Measurements from ENCODE around the gene BLCAP.

Gene BLCAP

DNA sequence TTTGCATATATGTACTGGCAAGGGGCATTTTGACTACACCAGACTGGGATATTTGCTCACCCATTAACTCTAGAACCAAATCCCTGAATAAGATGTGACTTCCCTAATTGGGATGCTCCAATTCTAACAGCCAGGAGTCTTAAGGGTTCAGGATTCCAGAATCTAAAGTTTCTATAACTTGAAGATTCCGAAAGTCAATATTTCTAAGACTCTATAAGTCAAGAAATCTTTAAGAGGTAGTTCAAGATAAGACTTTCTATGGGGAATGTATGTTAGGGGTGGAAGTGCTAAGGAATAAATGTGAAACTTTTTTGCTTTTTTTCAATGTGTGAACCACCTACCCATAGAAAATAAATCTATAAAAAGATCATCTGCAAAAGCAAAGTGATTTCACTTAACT lies 42.7 kb upstream of the BLCAP start:
- Histone ChIP-seq H3K79me2 (ENCODE audit: control insufficient read depth, low read length) (no peaks in the 10 kb centered on the region), H3K9me3 (ENCODE audit: control insufficient read depth, insufficient read depth, low read length) (no peaks in the 10 kb centered on the region), H3K4me1 (ENCODE audit: control insufficient read depth, low read length) (no peaks in the 10 kb centered on the region; the same call in 1 of the 2 replicates), H3K9me2 (replicated peaks; ENCODE audit: control insufficient read depth, low read length) (no peaks in the 10 kb centered on the region), H4K20me1 (ENCODE audit: control insufficient read depth, insufficient read depth, low read depth, low read length) (no peaks in the 10 kb centered on the region), H3K4me2 (ENCODE audit: low read length) (no peak overlapping the region), H3K36me3 (ENCODE audit: control insufficient read depth, low read length) (no peaks in the 10 kb centered on the region), H3K27ac (ENCODE audit: low read depth, low read length) (no peak overlapping the region), H3F3A (ENCODE audit: control insufficient read depth, insufficient read depth) (no peaks in the 10 kb centered on the region), H3K4me3 (ENCODE audit: low read length) (no peak overlapping the region), H3K27me3 (ENCODE audit: control insufficient read depth, low read length) (peaks cover 33% of the 10 kb centered on the region)
- TF ChIP-seq EZH2phosphoT487 (IDR thresholded peaks at IDR 0.05; ENCODE audit: borderline replicate concordance, low read length) = no peak

DNA sequence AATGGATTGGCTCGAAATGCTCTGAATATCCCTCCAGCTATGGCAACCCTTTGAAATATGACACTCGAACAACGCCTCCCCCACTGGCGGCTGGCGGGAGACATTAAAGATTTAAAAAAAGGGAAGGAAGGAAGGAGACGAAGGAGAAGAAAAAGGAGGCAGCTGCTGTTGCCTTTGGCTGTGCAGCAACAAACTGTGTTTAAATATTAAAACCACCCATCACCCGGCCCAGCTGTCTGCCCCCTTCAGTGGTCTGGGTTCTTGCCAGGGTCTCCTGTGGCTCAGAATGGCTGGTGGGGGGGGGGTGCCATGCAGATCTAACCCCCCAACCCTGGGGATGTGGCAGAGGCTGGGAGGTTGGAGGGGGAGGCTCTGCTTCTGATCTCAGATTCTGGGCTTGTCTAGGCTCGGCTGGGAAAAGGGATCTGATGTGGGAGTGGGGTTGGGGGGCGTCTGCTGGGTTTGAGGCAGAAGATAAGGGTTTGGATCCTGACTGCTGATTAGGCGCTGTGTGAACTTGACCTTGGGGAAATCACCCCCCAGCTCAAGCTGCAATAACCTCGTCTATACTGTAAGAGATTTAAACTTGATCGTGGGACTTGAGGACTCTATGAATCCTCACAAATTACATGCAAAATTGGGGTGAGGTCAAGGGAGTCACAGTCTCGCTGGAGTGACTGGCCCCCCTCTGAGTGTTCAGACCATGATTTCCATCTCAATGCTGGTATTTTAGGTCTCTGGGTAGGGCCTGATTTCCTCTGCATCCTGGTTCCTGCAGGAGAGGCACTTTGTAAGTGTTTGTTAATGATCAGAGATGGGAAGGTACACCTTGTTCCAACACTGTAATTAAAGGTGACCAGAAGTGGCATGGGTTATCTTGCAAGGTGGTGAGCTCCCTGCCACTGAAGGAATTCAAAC lies 40.3 kb upstream of the BLCAP start:
- TF ChIP-seq, protein P1, sequence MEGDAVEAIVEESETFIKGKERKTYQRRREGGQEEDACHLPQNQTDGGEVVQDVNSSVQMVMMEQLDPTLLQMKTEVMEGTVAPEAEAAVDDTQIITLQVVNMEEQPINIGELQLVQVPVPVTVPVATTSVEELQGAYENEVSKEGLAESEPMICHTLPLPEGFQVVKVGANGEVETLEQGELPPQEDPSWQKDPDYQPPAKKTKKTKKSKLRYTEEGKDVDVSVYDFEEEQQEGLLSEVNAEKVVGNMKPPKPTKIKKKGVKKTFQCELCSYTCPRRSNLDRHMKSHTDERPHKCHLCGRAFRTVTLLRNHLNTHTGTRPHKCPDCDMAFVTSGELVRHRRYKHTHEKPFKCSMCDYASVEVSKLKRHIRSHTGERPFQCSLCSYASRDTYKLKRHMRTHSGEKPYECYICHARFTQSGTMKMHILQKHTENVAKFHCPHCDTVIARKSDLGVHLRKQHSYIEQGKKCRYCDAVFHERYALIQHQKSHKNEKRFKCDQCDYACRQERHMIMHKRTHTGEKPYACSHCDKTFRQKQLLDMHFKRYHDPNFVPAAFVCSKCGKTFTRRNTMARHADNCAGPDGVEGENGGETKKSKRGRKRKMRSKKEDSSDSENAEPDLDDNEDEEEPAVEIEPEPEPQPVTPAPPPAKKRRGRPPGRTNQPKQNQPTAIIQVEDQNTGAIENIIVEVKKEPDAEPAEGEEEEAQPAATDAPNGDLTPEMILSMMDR (IDR thresholded peaks at IDR 0.05; ENCODE audit: low read depth, low read length, poor library complexity, severe bottlenecking) = no peak
- TF ChIP-seq EZH2phosphoT487 (IDR thresholded peaks at IDR 0.05; ENCODE audit: borderline replicate concordance, low read length) = no peak
- Histone ChIP-seq H3K36me3 (ENCODE audit: control insufficient read depth, low read length) (no peaks in the 10 kb centered on the region), H3K4me1 (ENCODE audit: control insufficient read depth, low read length) (no peaks in the 10 kb centered on the region), H3K9me2 (replicated peaks; ENCODE audit: control insufficient read depth, low read length) (no peaks in the 10 kb centered on the region), H3K27ac (ENCODE audit: low read depth, low read length) (no peak overlapping the region), H3K4me3 (ENCODE audit: low read length) (no peak overlapping the region), H3K9me3 (ENCODE audit: control insufficient read depth, insufficient read depth, low read length) (no peaks in the 10 kb centered on the region), H3F3A (ENCODE audit: control insufficient read depth, insufficient read depth) (no peaks in the 10 kb centered on the region), H4K20me1 (ENCODE audit: control insufficient read depth, insufficient read depth, low read depth, low read length) (no peaks in the 10 kb centered on the region), H3K4me2 (ENCODE audit: low read length) (no peak overlapping the region), H3K27me3 (ENCODE audit: control insufficient read depth, low read length) (peaks cover 44% of the 10 kb centered on the region), H3K79me2 (ENCODE audit: control insufficient read depth, low read length) (no peaks in the 10 kb centered on the region)

DNA sequence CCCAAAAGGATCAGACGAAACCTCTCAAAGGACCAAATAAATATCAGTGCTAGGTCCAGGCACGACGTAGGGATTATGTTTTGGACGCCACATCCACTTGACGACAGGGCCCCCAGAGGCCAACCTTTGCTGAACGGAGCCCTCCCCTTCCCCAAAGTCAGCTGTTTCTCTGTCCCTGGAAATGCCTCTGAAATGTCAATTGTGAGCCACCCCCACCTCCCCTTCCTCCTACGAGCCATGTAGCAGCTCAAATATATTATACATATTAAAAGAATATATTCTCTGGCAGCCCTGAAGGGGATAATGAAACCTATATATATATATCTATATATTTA lies 39.6 kb upstream of the BLCAP start:
- no peaks in the 10 kb centered on the region for H3K36me3 ChIP-seq (ENCODE audit: control insufficient read depth, low read length)
- H3K9me3 ChIP-seq (ENCODE audit: control insufficient read depth, insufficient read depth, low read length) = no peaks in the 10 kb centered on the region
- H3K27ac ChIP-seq (ENCODE audit: low read depth, low read length) = no peak overlapping the region
- H3K4me3 ChIP-seq (ENCODE audit: low read length) = no peak overlapping the region
- H3F3A ChIP-seq (ENCODE audit: control insufficient read depth, insufficient read depth) = no peaks in the 10 kb centered on the region
- H3K79me2 ChIP-seq (ENCODE audit: control insufficient read depth, low read length) = no peaks in the 10 kb centered on the region
- no peaks in the 10 kb centered on the region for H3K4me1 ChIP-seq (ENCODE audit: control insufficient read depth, low read length)
- H3K9me2 ChIP-seq (replicated peaks; ENCODE audit: control insufficient read depth, low read length) = no peaks in the 10 kb centered on the region
- H4K20me1 ChIP-seq (ENCODE audit: control insufficient read depth, insufficient read depth, low read depth, low read length) = no peaks in the 10 kb centered on the region
- no peak for TF ChIP-seq EZH2phosphoT487 (IDR thresholded peaks at IDR 0.05; ENCODE audit: borderline replicate concordance, low read length)
- TF ChIP-seq, protein P1 (IDR thresholded peaks at IDR 0.05; ENCODE audit: low read depth, low read length, poor library complexity, severe bottlenecking) = no peak
- H3K4me2 ChIP-seq (ENCODE audit: low read length) = no peak overlapping the region
- H3K27me3 ChIP-seq (ENCODE audit: control insufficient read depth, low read length) = peaks cover 44% of the 10 kb centered on the region

DNA sequence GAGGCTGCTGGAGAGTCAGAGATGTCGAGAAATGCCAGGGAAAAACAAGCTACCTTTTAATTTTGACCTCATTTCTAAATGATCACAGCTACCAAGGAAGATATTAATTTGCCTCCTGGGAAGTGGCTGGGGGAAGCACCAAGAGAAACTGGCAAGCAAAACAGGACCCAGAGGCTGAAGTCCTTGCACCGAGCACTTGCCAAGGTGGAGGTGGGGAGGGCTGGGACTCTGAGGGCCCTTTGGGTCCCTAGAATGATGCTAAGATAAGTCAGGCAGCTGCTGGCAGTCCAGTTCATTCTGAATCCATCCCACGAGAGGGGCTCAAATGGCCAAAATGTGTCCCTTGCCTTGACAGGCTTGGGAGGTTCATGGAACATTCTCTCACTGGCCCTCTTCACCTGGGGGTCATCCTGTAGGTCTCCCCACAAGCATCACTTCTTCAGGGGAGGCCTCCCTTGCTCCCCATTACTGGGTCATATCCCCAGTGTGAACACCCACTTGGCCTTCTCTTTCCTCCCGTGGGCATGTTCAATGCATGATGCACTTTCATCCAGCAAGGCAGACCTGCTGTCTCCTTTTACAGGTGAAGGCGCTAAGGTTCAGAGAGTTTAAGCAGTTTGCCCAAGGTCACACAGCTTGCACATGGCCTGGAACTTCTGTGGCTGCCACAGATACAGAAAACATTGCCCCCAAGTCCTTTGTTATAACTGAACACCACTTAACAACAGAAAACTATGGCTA lies 39.1 kb upstream of the BLCAP start:
- Histone ChIP-seq H3K36me3 (ENCODE audit: control insufficient read depth, low read length) (no peaks in the 10 kb centered on the region), H3K27me3 (ENCODE audit: control insufficient read depth, low read length) (peaks cover 44% of the 10 kb centered on the region), H3K4me3 (ENCODE audit: low read length) (no peak overlapping the region), H3K9me2 (replicated peaks; ENCODE audit: control insufficient read depth, low read length) (no peaks in the 10 kb centered on the region), H3K4me2 (ENCODE audit: low read length) (no peak overlapping the region), H3F3A (ENCODE audit: control insufficient read depth, insufficient read depth) (no peaks in the 10 kb centered on the region), H3K9me3 (ENCODE audit: control insufficient read depth, insufficient read depth, low read length) (no peaks in the 10 kb centered on the region), H3K4me1 (ENCODE audit: control insufficient read depth, low read length) (no peaks in the 10 kb centered on the region), H3K27ac (ENCODE audit: low read depth, low read length) (no peak overlapping the region), H4K20me1 (ENCODE audit: control insufficient read depth, insufficient read depth, low read depth, low read length) (no peaks in the 10 kb centered on the region), H3K79me2 (ENCODE audit: control insufficient read depth, low read length) (no peaks in the 10 kb centered on the region)
- TF ChIP-seq, protein P1 (IDR thresholded peaks at IDR 0.05; ENCODE audit: low read depth, low read length, poor library complexity, severe bottlenecking) = no peak
- no peak for TF ChIP-seq EZH2phosphoT487 (IDR thresholded peaks at IDR 0.05; ENCODE audit: borderline replicate concordance, low read length)
